Testis (tissue), 3 donors: ENCODE measurements around the gene APBB3. TPM values are rescaled to one million over a fixed set of nuclear protein-coding genes. Genes with fewer than 3 reads are reported as not detected.

Experiments
- DNase-seq: peaks from one replicate; pipeline ENCODE4 v3.0.0-alpha.2; 2019
- H3K27ac ChIP-seq, 2 donors: fragments of 200-600 bp; sonication (generic); one replicate each; pipeline ENCODE4 v1.5.1; 2019
- H3K27me3 ChIP-seq: fragments of 200-600 bp; sonication (generic); one replicate; pipeline ENCODE4 v1.5.1; 2019
- H3K36me3 ChIP-seq: fragments of 200-600 bp; sonication (generic); one replicate; pipeline ENCODE4 v1.5.1; 2017; ENCODE audit warnings: low read depth; ENCODE audit errors: missing control alignments
- H3K4me1 ChIP-seq: fragments of 200-600 bp; sonication (generic); one replicate; pipeline ENCODE4 v1.5.1; 2019
- H3K4me3 ChIP-seq, 2 donors: fragments of 200-600 bp; sonication (generic); one replicate each; pipeline ENCODE4 v1.5.1; 2017 to 2019
- H3K9me3 ChIP-seq: fragments of 200-600 bp; sonication (generic); one replicate; pipeline ENCODE4 v1.5.1; 2017
- POLR2A ChIP-seq: fragments of 450-650 bp; IDR thresholded peaks from one replicate; pipeline ENCODE4 v1.6.1; 2017; ENCODE audit warnings: antibody characterized with exemption, mild to moderate bottlenecking, moderate library complexity
- WGBS, 2 donors: methylation state at CpG; one replicate each; pipeline ENCODE4 v1.1.5; 2018; 5-methylcytosine and 5-hydroxymethylcytosine counted together
- intact Hi-C: fragments of 100-400 bp; cut with DNase I; formaldehyde crosslinking; loops from one replicate; pipeline ENCODE4 v1.15.1; 2023; ENCODE audit warnings: low total_unique reads
- polyA plus RNA-seq: library from polyadenylated mRNA; stranded (reverse); fragments of 350-450 nt; fragmentation: Illumina TruSeq; extraction: RNeasy Lipid Tissue Mini Kit (QIAGEN cat#74804); gene quantifications from one replicate; pipeline ENCODE4 v1.2.3, GENCODE V29; 2014; ENCODE audit warnings: low read depth, low replicate concordance; ENCODE audit not compliant: insufficient read depth
- total RNA-seq, 2 donors: library from RNA; depleted of rRNA; stranded (reverse); fragments of >200 nt; gene quantifications; one replicate each; pipeline ENCODE4 v1.2.3, GENCODE V29; 2016
- TF ChIP-seq, protein P1 (sequence below), 3 experiments: fragments of 450-650 bp in 2 of 3; fragments of 200-600 bp in 1 of 3; sonication (generic) in 1 of 3; IDR thresholded peaks; one replicate each; pipeline ENCODE4 v1.5.1; 2016 to 2019; ENCODE audit warnings: antibody characterized with exemption in 3 of 3, mild to moderate bottlenecking in 2 of 3, moderate library complexity in 1 of 3

Gene APBB3
- total and polyA plus RNA-seq, 3 donors from 2014 or later: 73.1 to 129 (median 122) TPM

DNA sequence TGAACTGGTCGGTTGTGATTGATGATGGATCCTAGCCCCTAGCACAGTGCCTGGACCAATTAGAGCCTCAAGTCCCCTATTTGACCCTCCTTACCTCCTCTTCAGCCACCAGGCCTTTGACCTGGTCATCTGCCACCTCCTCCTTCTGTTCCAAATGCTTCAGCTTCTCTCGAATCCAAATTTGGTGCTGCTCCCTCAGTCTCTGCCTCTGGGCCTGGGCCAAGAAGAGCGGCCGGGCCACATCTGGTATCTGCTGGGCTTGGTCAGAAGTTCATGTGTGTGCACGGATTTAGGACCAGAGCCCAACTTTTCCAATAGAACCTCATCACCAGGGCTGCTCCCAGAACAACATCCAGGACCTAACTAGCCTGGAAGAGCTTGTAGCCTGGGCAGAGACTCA, 6.7 kb upstream of the APBB3 start:
- H3K4me1 ChIP-seq: peaks cover 66% of the 10 kb centered on the region
- no peaks in the 10 kb centered on the region for H3K9me3 ChIP-seq
- H3K4me3 ChIP-seq: no peak overlapping the region
- TF ChIP-seq, protein P1, sequence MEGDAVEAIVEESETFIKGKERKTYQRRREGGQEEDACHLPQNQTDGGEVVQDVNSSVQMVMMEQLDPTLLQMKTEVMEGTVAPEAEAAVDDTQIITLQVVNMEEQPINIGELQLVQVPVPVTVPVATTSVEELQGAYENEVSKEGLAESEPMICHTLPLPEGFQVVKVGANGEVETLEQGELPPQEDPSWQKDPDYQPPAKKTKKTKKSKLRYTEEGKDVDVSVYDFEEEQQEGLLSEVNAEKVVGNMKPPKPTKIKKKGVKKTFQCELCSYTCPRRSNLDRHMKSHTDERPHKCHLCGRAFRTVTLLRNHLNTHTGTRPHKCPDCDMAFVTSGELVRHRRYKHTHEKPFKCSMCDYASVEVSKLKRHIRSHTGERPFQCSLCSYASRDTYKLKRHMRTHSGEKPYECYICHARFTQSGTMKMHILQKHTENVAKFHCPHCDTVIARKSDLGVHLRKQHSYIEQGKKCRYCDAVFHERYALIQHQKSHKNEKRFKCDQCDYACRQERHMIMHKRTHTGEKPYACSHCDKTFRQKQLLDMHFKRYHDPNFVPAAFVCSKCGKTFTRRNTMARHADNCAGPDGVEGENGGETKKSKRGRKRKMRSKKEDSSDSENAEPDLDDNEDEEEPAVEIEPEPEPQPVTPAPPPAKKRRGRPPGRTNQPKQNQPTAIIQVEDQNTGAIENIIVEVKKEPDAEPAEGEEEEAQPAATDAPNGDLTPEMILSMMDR (IDR thresholded peaks at IDR 0.05): no peak
- TF ChIP-seq POLR2A: no peak
- intact Hi-C loops: no loop called here
- H3K27ac ChIP-seq: peak overlapping the region; percentile 79 to 80
- no peaks in the 10 kb centered on the region for H3K36me3 ChIP-seq
- no peaks in the 10 kb centered on the region for H3K27me3 ChIP-seq
- DNase-seq: no peak
- WGBS, 2 donors: 71 to 77% methylated on average over 5 of the region's 5 CpGs

DNA sequence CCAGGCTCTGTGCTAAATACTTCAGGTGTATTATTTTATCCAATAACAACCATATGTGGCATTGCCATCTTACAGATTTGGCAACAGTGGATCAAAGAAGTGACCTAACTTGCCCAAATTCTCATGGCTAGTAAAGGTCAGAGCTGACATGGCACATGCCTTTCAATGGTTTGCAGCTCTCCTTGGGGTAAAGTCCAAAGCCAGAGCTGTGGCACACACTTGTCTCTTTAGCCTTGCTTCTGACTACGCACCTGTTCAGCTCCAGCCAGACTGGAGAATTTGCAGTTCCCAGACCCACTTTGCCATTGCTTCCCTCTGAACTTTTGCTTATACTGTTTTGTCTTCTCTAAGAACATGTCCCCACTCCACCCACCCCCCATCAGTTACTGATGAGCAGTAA, 6.1 kb upstream of the APBB3 start:
- WGBS, 2 donors: 92 to 100% methylated on average over 1 of the region's 1 CpG
- Histone ChIP-seq H3K27me3 (no peaks in the 10 kb centered on the region), H3K4me1 (peaks cover 65% of the 10 kb centered on the region), H3K36me3 (no peaks in the 10 kb centered on the region), H3K27ac (peak overlapping the region; percentile 79 to 80), H3K4me3 (no peak overlapping the region), H3K9me3 (no peaks in the 10 kb centered on the region)
- no peak for DNase-seq
- no peak for TF ChIP-seq POLR2A
- TF ChIP-seq, protein P1 (IDR thresholded peaks at IDR 0.05): no peak
- intact Hi-C loops: no loop called here

DNA sequence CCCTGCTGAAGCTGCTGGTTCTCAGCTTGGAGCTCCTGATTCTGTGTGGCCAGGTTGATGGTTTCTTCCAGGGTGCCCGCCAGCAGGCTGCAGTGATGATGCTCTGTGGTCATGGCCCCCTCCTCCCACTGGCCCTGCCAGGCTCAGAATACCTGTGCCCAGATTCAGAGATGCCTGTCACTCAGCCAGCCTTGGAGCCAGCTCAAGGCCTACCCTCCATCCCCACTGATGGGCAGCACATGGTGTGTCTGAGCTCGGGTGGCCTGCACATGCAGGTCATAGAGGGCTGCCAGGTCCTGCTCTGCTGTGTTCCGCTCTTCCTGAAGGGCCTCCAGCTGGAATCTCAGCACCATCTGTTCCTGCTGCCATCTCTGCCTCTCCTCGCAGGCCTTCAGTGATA, 5.7 kb upstream of the APBB3 start:
- H3K27me3 ChIP-seq: no peaks in the 10 kb centered on the region
- peaks cover 65% of the 10 kb centered on the region for H3K4me1 ChIP-seq
- H3K36me3 ChIP-seq: no peaks in the 10 kb centered on the region
- H3K4me3 ChIP-seq: no peak overlapping the region
- TF ChIP-seq, protein P1 (IDR thresholded peaks at IDR 0.05): no peak
- TF ChIP-seq POLR2A: no peak
- no peak for DNase-seq
- 75 to 76% methylated on average over 2 to 4 of the region's 4 CpGs for WGBS, 2 donors
- no peaks in the 10 kb centered on the region for H3K9me3 ChIP-seq
- intact Hi-C loops: no loop called here
- peak overlapping the region; percentile 25 to 79 for H3K27ac ChIP-seq

DNA sequence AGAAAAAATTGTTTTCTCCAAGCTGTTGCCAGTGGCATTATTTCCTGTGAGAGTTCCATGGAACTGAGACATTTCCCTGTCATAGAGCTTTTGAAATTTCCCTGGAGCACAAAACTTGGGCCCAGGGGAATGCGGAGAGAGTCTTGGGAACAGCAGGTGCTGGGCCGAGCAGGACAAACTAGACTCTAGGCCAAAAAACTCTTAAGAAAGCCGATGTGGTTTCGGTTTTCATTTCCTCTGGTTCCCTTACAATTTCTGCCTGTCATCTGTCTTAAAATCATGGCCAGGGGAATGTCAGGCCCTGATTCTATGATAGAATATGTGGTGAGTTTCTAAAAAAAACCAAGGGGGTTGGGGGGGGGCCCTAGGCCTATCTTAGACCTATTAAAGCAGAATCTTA, 4.8 kb upstream of the APBB3 start:
- TF ChIP-seq, protein P1 (IDR thresholded peaks at IDR 0.05): no peak
- WGBS, 2 donors: 58 to 66% methylated on average over 4 of the region's 4 CpGs

DNA sequence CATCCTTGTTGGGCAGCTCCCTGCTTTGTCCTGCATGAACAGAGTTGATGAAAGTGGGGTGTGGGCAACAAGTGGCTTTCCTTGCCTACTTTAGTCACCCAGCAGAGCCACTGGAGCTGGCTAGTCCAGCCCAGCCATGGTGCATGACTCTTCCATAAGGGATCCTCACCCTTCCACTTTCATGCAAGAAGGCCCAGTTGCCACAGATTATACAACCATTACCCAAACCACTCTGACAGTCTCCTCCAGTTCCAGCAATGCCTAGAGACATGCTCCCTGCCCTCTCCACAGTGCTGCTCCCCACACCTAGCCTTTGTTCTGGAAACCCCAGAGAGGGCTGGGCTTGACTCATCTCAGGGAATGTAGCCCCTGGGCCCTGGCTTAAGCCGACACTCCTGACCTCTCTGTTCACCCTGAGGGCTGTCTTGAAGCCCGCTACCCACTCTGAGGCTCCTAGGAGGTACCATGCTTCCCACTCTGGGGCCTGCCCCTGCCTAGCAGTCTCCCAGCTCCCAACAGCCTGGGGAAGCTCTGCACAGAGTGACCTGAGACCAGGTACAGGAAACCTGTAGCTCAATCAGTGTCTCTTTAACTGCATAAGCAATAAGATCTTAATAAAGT, 4.2 kb upstream of the APBB3 start:
- TF ChIP-seq POLR2A: no peak
- TF ChIP-seq, protein P1 (IDR thresholded peaks at IDR 0.05): no peak
- Histone ChIP-seq H3K27me3 (no peaks in the 10 kb centered on the region), H3K4me3 (no peak overlapping the region), H3K4me1 (peaks cover 52% of the 10 kb centered on the region), H3K36me3 (no peaks in the 10 kb centered on the region), H3K27ac (peak overlapping the region; percentile 65 to 79), H3K9me3 (no peaks in the 10 kb centered on the region)
- WGBS, 2 donors: 92 to 95% methylated on average over 2 of the region's 2 CpGs
- intact Hi-C loops: no loop called here
- no peak for DNase-seq

More for the DNA sequence above, 4.8 kb upstream of the APBB3 start:
- DNase-seq: no peak
- Histone ChIP-seq H3K27ac (peak overlapping the region; percentile 65 to 79), H3K36me3 (no peaks in the 10 kb centered on the region), H3K9me3 (no peaks in the 10 kb centered on the region), H3K27me3 (no peaks in the 10 kb centered on the region), H3K4me1 (peaks cover 57% of the 10 kb centered on the region), H3K4me3 (no peak overlapping the region)
- intact Hi-C loops: no loop called here
